T-helper 1 cell treated with Interleukin-12 subunit alpha and Interleukin-12 subunit beta and Interleukin-4 antibody, amounts not matched to agents 30 μg/mL and 1 μg/mL, for 36 hours (primary cell): ENCODE data around the gene CLIC4.
A peak's percentile ranks its signal among the peaks of the same experiment; 100 is the strongest.
"Not testable (repeated sequence)": the region's sequence is repeated elsewhere in the genome, so short reads cannot be mapped to it uniquely, and the experiment has no call there.

Experiments used
- H3K27ac Mint-ChIP-seq: one replicate; pipeline ENCODE4 v1.8.0; 2021; ENCODE audit warnings: mild to moderate bottlenecking, mixed read lengths
- H3K27me3 Mint-ChIP-seq: one replicate; pipeline ENCODE4 v1.8.0; 2021; ENCODE audit warnings: low read depth, mixed read lengths
- H3K36me3 Mint-ChIP-seq: one replicate; pipeline ENCODE4 v1.8.0; 2021; ENCODE audit warnings: low read depth, mixed read lengths
- H3K4me1 Mint-ChIP-seq: one replicate; pipeline ENCODE4 v1.8.0; 2021; ENCODE audit warnings: low read depth, mixed read lengths
- H3K4me3 Mint-ChIP-seq: one replicate; pipeline ENCODE4 v1.8.0; 2021; ENCODE audit warnings: mild to moderate bottlenecking, moderate library complexity, mixed read lengths
- H3K9me3 Mint-ChIP-seq: one replicate; pipeline ENCODE4 v1.8.0; 2021; ENCODE audit warnings: mixed read lengths

Gene CLIC4

GRCh38 chr1:24728982-24729381 is 16.3 kb upstream of the CLIC4 start:
- peaks cover 12% of the 10 kb centered on the region for H3K4me1 Mint-ChIP-seq
- no peaks in the 10 kb centered on the region for H3K36me3 Mint-ChIP-seq
- no peaks in the 10 kb centered on the region for H3K27me3 Mint-ChIP-seq
- no peak overlapping the region for H3K4me3 Mint-ChIP-seq
- H3K27ac Mint-ChIP-seq: no peak overlapping the region
- no peaks in the 10 kb centered on the region for H3K9me3 Mint-ChIP-seq

- no peak overlapping the region for H3K4me3 Mint-ChIP-seq
- no peaks in the 10 kb centered on the region for H3K36me3 Mint-ChIP-seq
- H3K27ac Mint-ChIP-seq: no peak overlapping the region
- H3K9me3 Mint-ChIP-seq: no peaks in the 10 kb centered on the region
- H3K27me3 Mint-ChIP-seq: no peaks in the 10 kb centered on the region
- H3K4me1 Mint-ChIP-seq: peaks cover 14% of the 10 kb centered on the region
Measured at GRCh38 chr1:24732186-24732885, 12.9 kb upstream of the CLIC4 start.

GRCh38 chr1:24733342-24733741 is 11.9 kb upstream of the CLIC4 start:
- H3K27ac Mint-ChIP-seq, H3K27me3 Mint-ChIP-seq, H3K9me3 Mint-ChIP-seq, H3K4me1 Mint-ChIP-seq, H3K36me3 Mint-ChIP-seq, H3K4me3 Mint-ChIP-seq: not testable (repeated sequence)

GRCh38 chr1:24735156-24735508 is 10.1 kb upstream of the CLIC4 start:
- Mint-ChIP-seq H3K9me3 (no peaks in the 10 kb centered on the region), H3K36me3 (no peaks in the 10 kb centered on the region), H3K27ac (no peak overlapping the region), H3K27me3 (no peaks in the 10 kb centered on the region), H3K4me3 (no peak overlapping the region), H3K4me1 (peaks cover 8% of the 10 kb centered on the region)

- Mint-ChIP-seq H3K36me3 (no peaks in the 10 kb centered on the region), H3K9me3 (no peaks in the 10 kb centered on the region), H3K27me3 (no peaks in the 10 kb centered on the region), H3K4me1 (peaks cover 8% of the 10 kb centered on the region), H3K27ac (no peak overlapping the region), H3K4me3 (no peak overlapping the region)
Measured at GRCh38 chr1:24735509-24736375, 9.5 kb upstream of the CLIC4 start.

- Mint-ChIP-seq H3K27me3 (no peaks in the 10 kb centered on the region), H3K4me3 (no peak overlapping the region), H3K9me3 (no peaks in the 10 kb centered on the region), H3K4me1 (peaks cover 15% of the 10 kb centered on the region), H3K36me3 (no peaks in the 10 kb centered on the region), H3K27ac (no peak overlapping the region)
Measured at GRCh38 chr1:24737368-24738117, 7.7 kb upstream of the CLIC4 start.

- Mint-ChIP-seq H3K36me3 (no peaks in the 10 kb centered on the region), H3K4me3 (no peak overlapping the region), H3K27ac (no peak overlapping the region), H3K9me3 (no peaks in the 10 kb centered on the region), H3K27me3 (peaks cover 8% of the 10 kb centered on the region), H3K4me1 (peaks cover 20% of the 10 kb centered on the region)
Measured at GRCh38 chr1:24739241-24739640, 6.0 kb upstream of the CLIC4 start.

GRCh38 chr1:24742090-24742938 is 2.9 kb upstream of the CLIC4 start:
- Mint-ChIP-seq H3K27ac (no peak overlapping the region), H3K4me1 (peaks cover 20% of the 10 kb centered on the region), H3K36me3 (no peaks in the 10 kb centered on the region), H3K4me3 (no peak overlapping the region), H3K27me3 (peaks cover 8% of the 10 kb centered on the region), H3K9me3 (no peaks in the 10 kb centered on the region)

GRCh38 chr1:24743404-24744211 is 1.6 kb upstream of the CLIC4 start:
- Mint-ChIP-seq H3K4me1 (peaks cover 33% of the 10 kb centered on the region), H3K27ac (no peak overlapping the region), H3K27me3 (peaks cover 8% of the 10 kb centered on the region), H3K36me3 (no peaks in the 10 kb centered on the region), H3K9me3 (no peaks in the 10 kb centered on the region), H3K4me3 (peak overlapping the region; percentile 31)

GRCh38 chr1:24745711-24746413 is 615 bp downstream of the CLIC4 start:
- H3K4me1 Mint-ChIP-seq: peaks cover 40% of the 10 kb centered on the region

GRCh38 chr1:24748191-24749121 is 3.2 kb downstream of the CLIC4 start:
- Mint-ChIP-seq H3K36me3 (peaks cover 3% of the 10 kb centered on the region), H3K27me3 (peaks cover 3% of the 10 kb centered on the region), H3K9me3 (no peaks in the 10 kb centered on the region), H3K4me1 (peaks cover 28% of the 10 kb centered on the region), H3K27ac (no peak overlapping the region), H3K4me3 (peak overlapping the region; percentile 21)

More at GRCh38 chr1:24745711-24746413, 615 bp downstream of the CLIC4 start:
- H3K36me3 Mint-ChIP-seq: peaks cover 2% of the 10 kb centered on the region
- H3K27ac Mint-ChIP-seq: peak overlapping the region; percentile 82
- H3K9me3 Mint-ChIP-seq: no peaks in the 10 kb centered on the region
- H3K4me3 Mint-ChIP-seq: peak overlapping the region; percentile 91
- peaks cover 8% of the 10 kb centered on the region for H3K27me3 Mint-ChIP-seq

- no peak overlapping the region for H3K27ac Mint-ChIP-seq
- H3K4me3 Mint-ChIP-seq: no peak overlapping the region
- H3K9me3 Mint-ChIP-seq: no peaks in the 10 kb centered on the region
- H3K36me3 Mint-ChIP-seq: peaks cover 3% of the 10 kb centered on the region
- H3K4me1 Mint-ChIP-seq: peaks cover 27% of the 10 kb centered on the region
- H3K27me3 Mint-ChIP-seq: no peaks in the 10 kb centered on the region
Measured at GRCh38 chr1:24749252-24749651, 4.0 kb downstream of the CLIC4 start.
